HepG2 (cell line): ENCODE measurements around the gene ACSM3. TPM values are rescaled to one million over a fixed set of nuclear protein-coding genes. Genes with fewer than 3 reads are reported as not detected.
A peak's percentile ranks its signal among the peaks of the same experiment; 100 is the strongest.

Source experiments
- ASH2L ChIP-seq: fragments of 300-600, 200-600 bp; sonication (generic); IDR thresholded peaks from 2 replicates; pipeline ENCODE4 v1.7.0; 2017; ENCODE audit warnings: low read depth, mild to moderate bottlenecking, moderate library complexity, mixed read lengths, low read length; ENCODE audit not compliant: insufficient read length
- EHMT2 ChIP-seq: fragments of 200-600 bp; sonication (generic); IDR thresholded peaks from 2 replicates; pipeline ENCODE4 v1.7.0; 2017; ENCODE audit warnings: antibody characterized with exemption, low read depth, low read length, borderline replicate concordance
- ELF3 ChIP-seq: IDR thresholded peaks from 2 replicates; pipeline ENCODE4 v1.6.1; 2016; ENCODE audit warnings: missing genetic modification reagents, missing compliant biosample characterization
- MTF2 ChIP-seq: sonication (generic); formaldehyde crosslinking; IDR thresholded peaks from 2 replicates; pipeline ENCODE4 v1.5.0; 2020; ENCODE audit warnings: missing genetic modification reagents, borderline replicate concordance
- PBX2 ChIP-seq: IDR thresholded peaks from 2 replicates; pipeline ENCODE4 v1.6.1; 2016; ENCODE audit warnings: control low read depth
- PHF8 ChIP-seq: sonication (generic); formaldehyde crosslinking; IDR thresholded peaks from 2 replicates; pipeline ENCODE4 v1.5.0; 2020; ENCODE audit warnings: missing genetic modification reagents
- SNAPC2 ChIP-seq: sonication (generic); formaldehyde crosslinking; IDR thresholded peaks from 2 replicates; pipeline ENCODE4 v1.8.1; 2022; ENCODE audit warnings: mild to moderate bottlenecking, missing genetic modification reagents
- SP5 ChIP-seq: IDR thresholded peaks from 2 replicates; pipeline ENCODE4 v1.6.1; 2016; ENCODE audit warnings: low read depth, borderline replicate concordance
- UBTF ChIP-seq: sonication (generic); formaldehyde crosslinking; IDR thresholded peaks from 2 replicates; pipeline ENCODE4 v1.4.0; 2020; ENCODE audit warnings: mild to moderate bottlenecking, missing genetic modification reagents
- ZC3H4 ChIP-seq: sonication (generic); formaldehyde crosslinking; IDR thresholded peaks from 2 replicates; pipeline ENCODE4 v1.4.0; 2020; ENCODE audit warnings: missing genetic modification reagents, borderline replicate concordance
- ZNF143 ChIP-seq: sonication (generic); formaldehyde crosslinking; IDR thresholded peaks from 2 replicates; pipeline ENCODE4 v1.4.0; 2020; ENCODE audit warnings: missing genetic modification reagents
- ZNF343 ChIP-seq: sonication (generic); formaldehyde crosslinking; IDR thresholded peaks from 2 replicates; pipeline ENCODE4 v1.4.0; 2020; ENCODE audit warnings: mild to moderate bottlenecking, missing genetic modification reagents
- ZNF713 ChIP-seq: sonication (generic); formaldehyde crosslinking; IDR thresholded peaks from 2 replicates; pipeline ENCODE4 v1.4.0; 2020; ENCODE audit warnings: mild to moderate bottlenecking, missing genetic modification reagents
- ZNF800 ChIP-seq: sonication (generic); formaldehyde crosslinking; IDR thresholded peaks from 2 replicates; pipeline ENCODE4 v1.4.0; 2020; ENCODE audit warnings: missing genetic modification reagents
- ZNF878 ChIP-seq: sonication (generic); formaldehyde crosslinking; IDR thresholded peaks from 2 replicates; pipeline ENCODE4 v1.8.1; 2023; ENCODE audit warnings: mild to moderate bottlenecking, missing genetic modification reagents, moderate library complexity
- polyA plus RNA-seq, 8 experiments: library from polyadenylated mRNA; depleted of rRNA in 3 of 8; stranded (reverse) in 7 of 8; unstranded in 1 of 8; fragments of >200 nt; fragmentation: Illumina TruSeq in 4 of 8; extraction: Trizol in 4 of 8; gene quantifications; 2 replicates each; pipeline versions ENCODE4 v1.2.1 to v1.2.3, GENCODE V29; 2011 to 2016; ENCODE audit warnings: low read depth in 4 of 8, missing spikeins in 1 of 8, mixed read lengths in 1 of 8; ENCODE audit not compliant: insufficient read depth in 1 of 8
- total RNA-seq, 5 experiments: library from RNA; depleted of rRNA; stranded (reverse); fragments of >200 nt; fragmentation: Illumina TruSeq; extraction: Trizol; gene quantifications; 2 replicates each; pipeline ENCODE4 v1.2.3, GENCODE V29; 2016; ENCODE audit warnings: low read depth in 1 of 5
- TF ChIP-seq, protein P1 (sequence below): sonication (generic); formaldehyde crosslinking; IDR thresholded peaks from 2 replicates; pipeline ENCODE4 v1.8.1; 2022; ENCODE audit warnings: low read depth, mild to moderate bottlenecking, missing genetic modification reagents
- TF ChIP-seq, protein P2 (sequence below): sonication (generic); formaldehyde crosslinking; IDR thresholded peaks from 2 replicates; pipeline ENCODE4 v1.4.0; 2020; ENCODE audit warnings: low read depth, mild to moderate bottlenecking, missing genetic modification reagents
- TF ChIP-seq, protein P3 (sequence below): IDR thresholded peaks from 2 replicates; pipeline ENCODE4 v1.6.1; 2016; ENCODE audit warnings: missing compliant biosample characterization, missing genetic modification reagents, borderline replicate concordance

The ACSM3 gene
- total and polyA plus RNA-seq, 2 of the 13 experiments (the other 11 are each of a cell fraction or from before 2014, with no cell fraction given): 74.0 to 108 TPM

- TF ChIP-seq UBTF (CRISPR knock-in tag): peak; percentile 46; the same call in 1 of the 2 replicates
- TF ChIP-seq ZNF143: 0 out of 2 replicates have a peak, but pooled peaks have one; percentile 23
- TF ChIP-seq SNAPC2 (CRISPR knock-in tag): peak; percentile 81; the same call in 1 of the 2 replicates
- no peak for TF ChIP-seq SP5 (CRISPR knock-in tag)
- TF ChIP-seq ZNF878 (CRISPR knock-in tag): 0 out of 2 replicates have a peak, but pooled peaks have one; percentile 19
- TF ChIP-seq ELF3 (CRISPR knock-in tag): peak; percentile 37; the same call in 1 of the 2 replicates
- peak; percentile 60; the same call in 1 of the 2 replicates for TF ChIP-seq EHMT2
- 0 out of 2 replicates have a peak, but pooled peaks have one; percentile 33 for TF ChIP-seq PHF8 (CRISPR knock-in tag)
- no peak for TF ChIP-seq ZNF343
- TF ChIP-seq, protein P1, sequence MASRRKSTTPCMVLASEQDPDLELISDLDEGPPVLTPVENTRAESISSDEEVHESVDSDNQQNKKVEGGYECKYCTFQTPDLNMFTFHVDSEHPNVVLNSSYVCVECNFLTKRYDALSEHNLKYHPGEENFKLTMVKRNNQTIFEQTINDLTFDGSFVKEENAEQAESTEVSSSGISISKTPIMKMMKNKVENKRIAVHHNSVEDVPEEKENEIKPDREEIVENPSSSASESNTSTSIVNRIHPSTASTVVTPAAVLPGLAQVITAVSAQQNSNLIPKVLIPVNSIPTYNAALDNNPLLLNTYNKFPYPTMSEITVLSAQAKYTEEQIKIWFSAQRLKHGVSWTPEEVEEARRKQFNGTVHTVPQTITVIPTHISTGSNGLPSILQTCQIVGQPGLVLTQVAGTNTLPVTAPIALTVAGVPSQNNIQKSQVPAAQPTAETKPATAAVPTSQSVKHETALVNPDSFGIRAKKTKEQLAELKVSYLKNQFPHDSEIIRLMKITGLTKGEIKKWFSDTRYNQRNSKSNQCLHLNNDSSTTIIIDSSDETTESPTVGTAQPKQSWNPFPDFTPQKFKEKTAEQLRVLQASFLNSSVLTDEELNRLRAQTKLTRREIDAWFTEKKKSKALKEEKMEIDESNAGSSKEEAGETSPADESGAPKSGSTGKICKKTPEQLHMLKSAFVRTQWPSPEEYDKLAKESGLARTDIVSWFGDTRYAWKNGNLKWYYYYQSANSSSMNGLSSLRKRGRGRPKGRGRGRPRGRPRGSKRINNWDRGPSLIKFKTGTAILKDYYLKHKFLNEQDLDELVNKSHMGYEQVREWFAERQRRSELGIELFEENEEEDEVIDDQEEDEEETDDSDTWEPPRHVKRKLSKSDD (CRISPR knock-in tag): 0 out of 2 replicates have a peak, but pooled peaks have one; percentile 52
- no peak for TF ChIP-seq PBX2
- TF ChIP-seq, protein P2, sequence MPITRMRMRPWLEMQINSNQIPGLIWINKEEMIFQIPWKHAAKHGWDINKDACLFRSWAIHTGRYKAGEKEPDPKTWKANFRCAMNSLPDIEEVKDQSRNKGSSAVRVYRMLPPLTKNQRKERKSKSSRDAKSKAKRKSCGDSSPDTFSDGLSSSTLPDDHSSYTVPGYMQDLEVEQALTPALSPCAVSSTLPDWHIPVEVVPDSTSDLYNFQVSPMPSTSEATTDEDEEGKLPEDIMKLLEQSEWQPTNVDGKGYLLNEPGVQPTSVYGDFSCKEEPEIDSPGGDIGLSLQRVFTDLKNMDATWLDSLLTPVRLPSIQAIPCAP: 0 out of 2 replicates have a peak, but pooled peaks have one; percentile 47
- TF ChIP-seq ZNF713 (CRISPR knock-in tag): no peak
- no peak for TF ChIP-seq MTF2 (CRISPR knock-in tag)
- TF ChIP-seq, protein P3, sequence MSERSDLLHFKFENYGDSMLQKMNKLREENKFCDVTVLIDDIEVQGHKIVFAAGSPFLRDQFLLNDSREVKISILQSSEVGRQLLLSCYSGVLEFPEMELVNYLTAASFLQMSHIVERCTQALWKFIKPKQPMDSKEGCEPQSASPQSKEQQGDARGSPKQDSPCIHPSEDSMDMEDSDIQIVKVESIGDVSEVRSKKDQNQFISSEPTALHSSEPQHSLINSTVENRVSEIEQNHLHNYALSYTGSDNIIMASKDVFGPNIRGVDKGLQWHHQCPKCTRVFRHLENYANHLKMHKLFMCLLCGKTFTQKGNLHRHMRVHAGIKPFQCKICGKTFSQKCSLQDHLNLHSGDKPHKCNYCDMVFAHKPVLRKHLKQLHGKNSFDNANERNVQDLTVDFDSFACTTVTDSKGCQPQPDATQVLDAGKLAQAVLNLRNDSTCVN (CRISPR knock-in tag): no peak
- no peak for TF ChIP-seq ZNF800 (CRISPR knock-in tag)
- no peak for TF ChIP-seq ZC3H4
- peak; percentile 80 for TF ChIP-seq ASH2L
Observed at GRCh38 chr16:20803561-20804214, 39.9 kb downstream of the ACSM3 start (continued).
